K562 (cell line): Measurements from ENCODE around the gene ZC3H10. TPM values are rescaled to one million over a fixed set of nuclear protein-coding genes. Genes with fewer than 3 reads are reported as not detected.

ENCODE experiments used
- ATAC-seq: fragments of 200-7000 bp; cut with Tn5 transposase; 3 replicates; pipeline ENCODE4 v1.9.1; 2020; ENCODE audit warnings: moderate library complexity
- BruUV-seq: library from RNA; stranded (reverse); fragments of 400-500 nt; replicated peaks from 2 replicates; lab custom pipeline; 2021; lab: Mats Ljungman, UMichigan
- CTCF ChIA-PET: fragments of 300-600 bp; formaldehyde crosslinking; extraction: SDS; loops from one replicate; lab custom pipeline; 2021; ENCODE audit warnings: low intra/inter-chr PET ratio; lab: Yijun Ruan, JAX
- POLR2A ChIA-PET: fragments of 300-600, 350-650 bp; sonication (Branson Sonifier 250); formaldehyde crosslinking; extraction: SDS; loops from one replicate; lab custom pipeline; 2021; ENCODE audit warnings: antibody characterized with exemption, inconsistent platforms; lab: Yijun Ruan, JAX
- DNase-seq, 4 experiments: peaks; one replicate each; pipeline versions ENCODE4 v3.0.0 to v3.0.0-alpha.2; 2011 to 2018; ENCODE audit warnings: low spot score in 3 of 4, mixed read lengths in 3 of 4; ENCODE audit errors: extremely low read depth in 1 of 4
- FAIRE-seq: peaks from 2 replicates; lab custom pipeline; 2011; peaks lifted over from hg19 to GRCh38; lab: Jason Lieb, UNC
- H2AFZ ChIP-seq: 2 replicates; pipeline ENCODE4 v1.6.0; 2011; ENCODE audit warnings: low read depth, low read length, control low read depth, inconsistent platforms
- H3K27ac ChIP-seq: fragments of 200-600 bp; 3 replicates; pipeline ENCODE4 v1.8.0; 2011; ENCODE audit warnings: low read depth, mild to moderate bottlenecking, control low read depth, inconsistent platforms, low read length, moderate library complexity, mixed read lengths; ENCODE audit errors: extremely low read depth
- H3K27me3 ChIP-seq, 2 experiments: fragments of 300-600 bp in 1 of 2; 2 replicates in 1 of 2; 3 replicates in 1 of 2; pipeline versions ENCODE4 v1.6.0 to v1.8.0; 2011; ENCODE audit warnings: inconsistent platforms in 2 of 2, low read length in 2 of 2, mild to moderate bottlenecking in 1 of 2, mixed read lengths in 1 of 2, moderate library complexity in 1 of 2; ENCODE audit not compliant: control insufficient read depth in 2 of 2, insufficient read depth in 2 of 2
- H3K36me3 ChIP-seq: fragments of 300-600 bp; 3 replicates; pipeline ENCODE4 v1.8.0; 2011; ENCODE audit warnings: mild to moderate bottlenecking, low read length, inconsistent platforms; ENCODE audit not compliant: control insufficient read depth, insufficient read depth
- H3K4me1 ChIP-seq, 2 experiments: fragments of 200-600 bp in 1 of 2; replicated peaks in 1 of 2; 2 replicates in 1 of 2; 3 replicates in 1 of 2; pipeline versions ENCODE4 v1.5.1 to v1.8.0; 2011; ENCODE audit warnings: inconsistent platforms in 2 of 2, low read length in 2 of 2, mild to moderate bottlenecking in 1 of 2, mixed read lengths in 1 of 2, moderate library complexity in 1 of 2; ENCODE audit not compliant: control insufficient read depth in 2 of 2, insufficient read depth in 2 of 2
- H3K4me2 ChIP-seq: 2 replicates; pipeline ENCODE4 v1.6.1; 2011; ENCODE audit warnings: low read length, control low read depth, inconsistent platforms, mixed read lengths; ENCODE audit not compliant: insufficient read depth
- H3K4me3 ChIP-seq: fragments of 200-600 bp; sonication (generic), shearing (Covaris generic); 2 replicates; pipeline ENCODE4 v1.5.1; 2016; ENCODE audit warnings: control low read depth, inconsistent platforms
- H3K79me2 ChIP-seq: fragments of 200-600 bp; 3 replicates; pipeline ENCODE4 v1.8.0; 2011; ENCODE audit warnings: low read length, inconsistent platforms; ENCODE audit not compliant: control insufficient read depth, insufficient read depth
- H3K9ac ChIP-seq, 2 experiments: 2 replicates each; pipeline versions ENCODE4 v1.6.0 to v1.6.1; 2011; ENCODE audit warnings: low read depth in 2 of 2, low read length in 2 of 2, control low read depth in 1 of 2, inconsistent platforms in 1 of 2, mild to moderate bottlenecking in 1 of 2, mixed read lengths in 1 of 2; ENCODE audit not compliant: insufficient read depth in 1 of 2
- H3K9me1 ChIP-seq: one replicate; pipeline ENCODE4 v1.6.0; 2011; ENCODE audit warnings: inconsistent platforms, mild to moderate bottlenecking, low read length, moderate library complexity; ENCODE audit not compliant: control insufficient read depth, insufficient read depth
- H3K9me3 ChIP-seq: replicated peaks from 2 replicates; pipeline ENCODE4 v1.5.1; 2011; ENCODE audit warnings: low read depth, low read length, inconsistent platforms; ENCODE audit not compliant: control insufficient read depth, insufficient read depth
- H4K20me1 ChIP-seq: replicated peaks from 2 replicates; pipeline ENCODE4 v1.6.1; 2011; ENCODE audit warnings: low read length, inconsistent platforms, mixed read lengths; ENCODE audit not compliant: control insufficient read depth, insufficient read depth
- KAT7 ChIP-seq: sonication (generic); formaldehyde crosslinking; IDR thresholded peaks from 2 replicates; pipeline ENCODE4 v1.8.0; 2022; ENCODE audit warnings: missing genetic modification reagents, mild to moderate bottlenecking, borderline replicate concordance
- KDM2B ChIP-seq: fragments of 250-450 bp; sonication (Bioruptor Pico); IDR thresholded peaks from 2 replicates; pipeline ENCODE4 v1.8.0; 2021; ENCODE audit warnings: mild to moderate bottlenecking, moderate library complexity
- NFIC ChIP-seq: fragments of 450-650 bp; IDR thresholded peaks from 2 replicates; pipeline ENCODE4 v1.6.1; 2017; ENCODE audit warnings: mild to moderate bottlenecking, inconsistent platforms
- PTRF ChIP-seq: fragments of 450-650 bp; IDR thresholded peaks from 2 replicates; pipeline ENCODE4 v1.6.1; 2016; ENCODE audit warnings: mild to moderate bottlenecking, missing genetic modification characterization, missing compliant biosample characterization
- SMAD1 ChIP-seq: fragments of 150-350 bp; IDR thresholded peaks from 2 replicates; pipeline ENCODE4 v1.6.1; 2014; ENCODE audit warnings: low read length, low read depth; ENCODE audit not compliant: partially characterized antibody
- STAT5A ChIP-seq: IDR thresholded peaks from 2 replicates; pipeline ENCODE4 v1.6.1; 2012; ENCODE audit warnings: low read length, inconsistent platforms, borderline replicate concordance
- TAL1 ChIP-seq: fragments of 450-650 bp; IDR thresholded peaks from 2 replicates; pipeline ENCODE4 v1.6.1; 2016; ENCODE audit warnings: mild to moderate bottlenecking
- ZBED1 ChIP-seq: IDR thresholded peaks from 2 replicates; pipeline ENCODE4 v1.6.1; 2014
- ZNF253 ChIP-seq: fragments of 250-450 bp; sonication (Bioruptor Pico); conservative IDR thresholded peaks from 2 replicates; pipeline ENCODE4 v1.6.1; 2021; ENCODE audit warnings: mild to moderate bottlenecking
- WGBS: fragments of 100-300 bp; shearing (Covaris generic); methylation state at CpG from one replicate; pipeline ENCODE4 v1.1.6; 2016; ENCODE audit warnings: low coverage, mixed read lengths; ENCODE audit not compliant: insufficient coverage; ENCODE audit errors: missing lambda C conversion rate; 5-methylcytosine and 5-hydroxymethylcytosine counted together
- in situ Hi-C: fragments of 300-500 bp; cut with MboI; formaldehyde crosslinking; loops from 4 replicates; pipeline ENCODE4 v1.15.0; 2018; ENCODE audit warnings: inconsistent platforms, mixed read lengths
- intact Hi-C: fragments of 100-400 bp; cut with micrococcal nuclease; formaldehyde crosslinking; loops from 2 replicates; pipeline ENCODE4 v1.14.2; 2022
- polyA plus RNA-seq, 8 experiments: library from polyadenylated mRNA; depleted of rRNA in 4 of 8; stranded (reverse) in 5 of 8; unstranded in 3 of 8; fragments of >200 nt; fragmentation: Nextera tagmentation in 2 of 8; fragmentation: Illumina TruSeq in 1 of 8; extraction: Ambion mirVana in 2 of 8; extraction: Trizol in 1 of 8; gene quantifications; 2 replicates each; pipeline versions ENCODE4 v1.2.1 to v1.2.3, GENCODE V29; 2011 to 2014; ENCODE audit warnings: inconsistent platforms in 1 of 8, missing spikeins in 1 of 8
- total RNA-seq, 7 experiments: library from RNA; depleted of rRNA in 6 of 7; stranded (reverse); fragments of >200 nt in 6 of 7; fragmentation: Illumina TruSeq in 2 of 7; extraction: Trizol in 2 of 7; gene quantifications; 2 replicates each; pipeline versions ENCODE4 v1.2.1 to v1.2.3, GENCODE V29; 2011 to 2021; ENCODE audit warnings: low replicate concordance in 1 of 7
- TF ChIP-seq, protein P1 (sequence below): fragments of 450-650 bp; IDR thresholded peaks from 2 replicates; pipeline ENCODE4 v1.6.1; 2016; ENCODE audit warnings: mild to moderate bottlenecking
- TF ChIP-seq, protein P2 (sequence below): fragments of 450-650 bp; IDR thresholded peaks from 2 replicates; pipeline ENCODE4 v1.6.1; 2017; ENCODE audit warnings: mild to moderate bottlenecking, moderate library complexity

The ZC3H10 gene
- total and polyA plus RNA-seq, 9 of the 15 experiments (the other 6 are each of a cell fraction or from before 2014, with no cell fraction given) = 0.31 to 4.1 (median 1.6) TPM

DNA sequence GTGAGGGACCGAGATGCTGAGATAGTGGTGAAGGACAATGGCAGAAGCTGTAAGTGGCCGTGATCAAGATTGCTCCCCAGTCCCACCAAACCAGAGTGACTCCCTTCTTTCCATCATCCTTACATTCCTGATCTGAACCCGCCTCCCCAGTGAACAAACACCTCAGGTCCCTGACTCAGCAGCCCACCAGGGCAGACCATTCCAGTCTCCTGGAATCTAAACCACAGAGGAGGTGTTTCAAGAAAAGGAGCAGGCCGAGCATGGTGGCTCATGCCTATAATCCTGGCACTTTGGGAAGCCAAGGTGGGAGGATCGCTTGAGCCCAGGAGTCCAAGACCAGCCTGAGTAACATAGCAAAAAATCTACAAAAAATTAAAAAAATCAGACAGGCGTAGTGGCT lies 31.5 kb upstream of the ZC3H10 start:
- H3K4me2 ChIP-seq = no peak overlapping the region
- peaks cover 24 to 28% of the 10 kb centered on the region in 2 experiments for H3K4me1 ChIP-seq
- in situ Hi-C loops (no loop called here), intact Hi-C loops (no loop called here)
- H3K9me3 ChIP-seq = no peaks in the 10 kb centered on the region
- no peaks in the 10 kb centered on the region for H3K79me2 ChIP-seq
- H4K20me1 ChIP-seq = no peaks in the 10 kb centered on the region
- no peaks in the 10 kb centered on the region; a peak in 1 of 5 replicates for H3K27me3 ChIP-seq
- H2AFZ ChIP-seq = no peak overlapping the region
- no peaks in the 10 kb centered on the region for H3K9me1 ChIP-seq
- CTCF ChIA-PET = interaction anchor here (0.5 kb wide), 1 partner anchor 651 kb away, joined by 6 read pairs; no protein-coding TSS in a partner anchor
- ATAC-seq (no peak), FAIRE-seq (no peak), DNase-seq (peak in 1 of 4 experiments; percentile 5)
- POLR2A ChIA-PET = interaction anchor here (0.6 to 1.9 kb wide), 2 partner anchors 18 to 125 kb away, joined by 3 to 6 read pairs; partner anchors contain the start of gene PA2G4
- no peak overlapping the region for H3K4me3 ChIP-seq
- no TSS peak for BruUV-seq
- WGBS = 49% methylated on average over 6 of the region's 6 CpGs
- no peaks in the 10 kb centered on the region for H3K36me3 ChIP-seq
- H3K27ac ChIP-seq = no peak overlapping the region
- H3K9ac ChIP-seq = no peak overlapping the region; a peak in 1 of 4 replicates
- TF ChIP-seq SMAD1 = no peak
- TF ChIP-seq STAT5A = no peak

DNA sequence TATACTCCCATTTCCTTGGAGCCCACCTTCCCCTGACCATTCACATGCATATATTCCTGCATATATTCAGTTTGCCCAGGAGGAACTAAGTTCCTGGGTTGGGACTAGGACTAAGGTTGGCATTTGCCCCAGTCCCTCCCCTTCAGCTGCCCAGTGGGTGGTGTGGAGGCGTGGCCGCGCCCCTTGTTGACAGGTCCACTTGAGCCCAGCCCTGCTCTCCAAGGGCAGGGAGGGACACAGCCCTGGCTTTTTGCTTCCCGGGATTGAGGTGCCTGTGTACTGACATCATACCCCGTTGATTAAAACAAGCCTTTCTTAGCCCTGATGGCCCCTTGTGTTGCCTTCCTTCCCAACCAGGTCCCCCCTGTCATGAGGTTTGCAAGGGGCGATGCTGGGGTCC lies 30.8 kb upstream of the ZC3H10 start:
- POLR2A ChIA-PET = interaction anchor here (0.6 to 1.1 kb wide), 2 partner anchors 17 to 124 kb away, joined by 3 read pairs; partner anchors contain the start of gene PA2G4
- no peak for ATAC-seq
- H3K4me3 ChIP-seq = no peak overlapping the region
- TF ChIP-seq, protein P1, sequence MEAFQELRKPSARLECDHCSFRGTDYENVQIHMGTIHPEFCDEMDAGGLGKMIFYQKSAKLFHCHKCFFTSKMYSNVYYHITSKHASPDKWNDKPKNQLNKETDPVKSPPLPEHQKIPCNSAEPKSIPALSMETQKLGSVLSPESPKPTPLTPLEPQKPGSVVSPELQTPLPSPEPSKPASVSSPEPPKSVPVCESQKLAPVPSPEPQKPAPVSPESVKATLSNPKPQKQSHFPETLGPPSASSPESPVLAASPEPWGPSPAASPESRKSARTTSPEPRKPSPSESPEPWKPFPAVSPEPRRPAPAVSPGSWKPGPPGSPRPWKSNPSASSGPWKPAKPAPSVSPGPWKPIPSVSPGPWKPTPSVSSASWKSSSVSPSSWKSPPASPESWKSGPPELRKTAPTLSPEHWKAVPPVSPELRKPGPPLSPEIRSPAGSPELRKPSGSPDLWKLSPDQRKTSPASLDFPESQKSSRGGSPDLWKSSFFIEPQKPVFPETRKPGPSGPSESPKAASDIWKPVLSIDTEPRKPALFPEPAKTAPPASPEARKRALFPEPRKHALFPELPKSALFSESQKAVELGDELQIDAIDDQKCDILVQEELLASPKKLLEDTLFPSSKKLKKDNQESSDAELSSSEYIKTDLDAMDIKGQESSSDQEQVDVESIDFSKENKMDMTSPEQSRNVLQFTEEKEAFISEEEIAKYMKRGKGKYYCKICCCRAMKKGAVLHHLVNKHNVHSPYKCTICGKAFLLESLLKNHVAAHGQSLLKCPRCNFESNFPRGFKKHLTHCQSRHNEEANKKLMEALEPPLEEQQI = no peak
- TF ChIP-seq TAL1 (no peak), KDM2B (CRISPR knock-in tag) (no peak), NFIC (no peak), ZNF253 (CRISPR knock-in tag) (no peak), ZBED1 (no peak), PTRF (tag) (no peak), KAT7 (CRISPR knock-in tag) (no peak)
- TF ChIP-seq, protein P2, sequence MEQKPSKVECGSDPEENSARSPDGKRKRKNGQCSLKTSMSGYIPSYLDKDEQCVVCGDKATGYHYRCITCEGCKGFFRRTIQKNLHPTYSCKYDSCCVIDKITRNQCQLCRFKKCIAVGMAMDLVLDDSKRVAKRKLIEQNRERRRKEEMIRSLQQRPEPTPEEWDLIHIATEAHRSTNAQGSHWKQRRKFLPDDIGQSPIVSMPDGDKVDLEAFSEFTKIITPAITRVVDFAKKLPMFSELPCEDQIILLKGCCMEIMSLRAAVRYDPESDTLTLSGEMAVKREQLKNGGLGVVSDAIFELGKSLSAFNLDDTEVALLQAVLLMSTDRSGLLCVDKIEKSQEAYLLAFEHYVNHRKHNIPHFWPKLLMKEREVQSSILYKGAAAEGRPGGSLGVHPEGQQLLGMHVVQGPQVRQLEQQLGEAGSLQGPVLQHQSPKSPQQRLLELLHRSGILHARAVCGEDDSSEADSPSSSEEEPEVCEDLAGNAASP = no peak

More for the DNA sequence above, 30.8 kb upstream of the ZC3H10 start:
- Histone ChIP-seq H3K36me3 (no peaks in the 10 kb centered on the region), H4K20me1 (no peaks in the 10 kb centered on the region), H3K79me2 (no peaks in the 10 kb centered on the region), H3K27ac (no peak overlapping the region), H3K4me2 (no peak overlapping the region), H3K27me3 (no peaks in the 10 kb centered on the region; a peak in 1 of 5 replicates), H3K9me3 (no peaks in the 10 kb centered on the region), H3K4me1 (peaks cover 21 to 23% of the 10 kb centered on the region in 2 experiments), H3K9ac (peak overlapping the region in 1 of 2 experiments; percentile 68; a peak in 2 of 4 replicates), H2AFZ (no peak overlapping the region), H3K9me1 (no peaks in the 10 kb centered on the region)
- intact Hi-C loops (no loop called here), in situ Hi-C loops (no loop called here)
- no TSS peak for BruUV-seq
- DNase-seq (peak in 1 of 4 experiments; percentile 6), FAIRE-seq (no peak)
- CTCF ChIA-PET = no interaction called here
- 72% methylated on average over 6 of the region's 6 CpGs for WGBS
